Measurements from ENCODE around the gene NTRK3. TPM values are rescaled to one million over a fixed set of nuclear protein-coding genes. Genes with fewer than 3 reads are reported as not detected.

Gene NTRK3
- total RNA-seq, 1 donor from 2014 or later = not detected

GRCh38 chr15:88188300-88188699 lies 68.2 kb downstream of the NTRK3 start:
- Mint-ChIP-seq H3K4me3 (ENCODE audit: unreplicated experiment) (no peak overlapping the region), H3K27me3 (ENCODE audit: unreplicated experiment) (no peaks in the 10 kb centered on the region), H3K9me3 (ENCODE audit: unreplicated experiment) (peaks cover 13% of the 10 kb centered on the region), H3K36me3 (ENCODE audit: unreplicated experiment) (no peaks in the 10 kb centered on the region), H3K27ac (ENCODE audit: unreplicated experiment) (no peak overlapping the region), H3K4me1 (ENCODE audit: unreplicated experiment) (no peaks in the 10 kb centered on the region)
- DNase-seq (ENCODE audit: extremely low spot score, unreplicated experiment) = no peak
- TF ChIP-seq CTCF (IDR thresholded peaks at IDR 0.05) = no peak

GRCh38 chr15:88187195-88187594 lies 69.3 kb downstream of the NTRK3 start:
- DNase-seq (ENCODE audit: extremely low spot score, unreplicated experiment) = no peak
- no peaks in the 10 kb centered on the region for H3K27me3 Mint-ChIP-seq (ENCODE audit: unreplicated experiment)
- TF ChIP-seq CTCF (IDR thresholded peaks at IDR 0.05) = no peak
- H3K4me1 Mint-ChIP-seq (ENCODE audit: unreplicated experiment) = no peaks in the 10 kb centered on the region
- no peaks in the 10 kb centered on the region for H3K36me3 Mint-ChIP-seq (ENCODE audit: unreplicated experiment)
- H3K4me3 Mint-ChIP-seq (ENCODE audit: unreplicated experiment) = no peak overlapping the region
- peaks cover 13% of the 10 kb centered on the region for H3K9me3 Mint-ChIP-seq (ENCODE audit: unreplicated experiment)
- no peak overlapping the region for H3K27ac Mint-ChIP-seq (ENCODE audit: unreplicated experiment)

GRCh38 chr15:88185584-88185983 lies 71.0 kb downstream of the NTRK3 start:
- H3K27me3 Mint-ChIP-seq (ENCODE audit: unreplicated experiment) = no peaks in the 10 kb centered on the region
- H3K4me1 Mint-ChIP-seq (ENCODE audit: unreplicated experiment) = no peaks in the 10 kb centered on the region
- H3K27ac Mint-ChIP-seq (ENCODE audit: unreplicated experiment) = no peak overlapping the region
- TF ChIP-seq CTCF (IDR thresholded peaks at IDR 0.05) = no peak
- DNase-seq (ENCODE audit: extremely low spot score, unreplicated experiment) = no peak
- no peaks in the 10 kb centered on the region for H3K36me3 Mint-ChIP-seq (ENCODE audit: unreplicated experiment)
- peaks cover 14% of the 10 kb centered on the region for H3K9me3 Mint-ChIP-seq (ENCODE audit: unreplicated experiment)
- no peak overlapping the region for H3K4me3 Mint-ChIP-seq (ENCODE audit: unreplicated experiment)

GRCh38 chr15:88181613-88182012 lies 74.9 kb downstream of the NTRK3 start:
- no peaks in the 10 kb centered on the region for H3K4me1 Mint-ChIP-seq (ENCODE audit: unreplicated experiment)
- no peak for DNase-seq (ENCODE audit: extremely low spot score, unreplicated experiment)
- no peak overlapping the region for H3K27ac Mint-ChIP-seq (ENCODE audit: unreplicated experiment)
- no peak overlapping the region for H3K4me3 Mint-ChIP-seq (ENCODE audit: unreplicated experiment)
- H3K27me3 Mint-ChIP-seq (ENCODE audit: unreplicated experiment) = no peaks in the 10 kb centered on the region
- H3K9me3 Mint-ChIP-seq (ENCODE audit: unreplicated experiment) = peaks cover 23% of the 10 kb centered on the region
- no peaks in the 10 kb centered on the region for H3K36me3 Mint-ChIP-seq (ENCODE audit: unreplicated experiment)
- no peak for TF ChIP-seq CTCF (IDR thresholded peaks at IDR 0.05)

GRCh38 chr15:88179562-88179961 lies 77.0 kb downstream of the NTRK3 start:
- H3K36me3 Mint-ChIP-seq (ENCODE audit: unreplicated experiment) = no peaks in the 10 kb centered on the region
- no peaks in the 10 kb centered on the region for H3K4me1 Mint-ChIP-seq (ENCODE audit: unreplicated experiment)
- no peak for DNase-seq (ENCODE audit: extremely low spot score, unreplicated experiment)
- no peak overlapping the region for H3K27ac Mint-ChIP-seq (ENCODE audit: unreplicated experiment)
- H3K27me3 Mint-ChIP-seq (ENCODE audit: unreplicated experiment) = no peaks in the 10 kb centered on the region
- TF ChIP-seq CTCF (IDR thresholded peaks at IDR 0.05) = no peak
- no peak overlapping the region for H3K4me3 Mint-ChIP-seq (ENCODE audit: unreplicated experiment)
- H3K9me3 Mint-ChIP-seq (ENCODE audit: unreplicated experiment) = peaks cover 27% of the 10 kb centered on the region

All from osteocyte (in vitro differentiated cells).